PC-9 (cell line): ENCODE results near the gene ITGA3.

Source experiments
- CTCF ChIP-seq: fragments of 200-600 bp; sonication (generic); conservative IDR thresholded peaks from 2 replicates; pipeline ENCODE4 v1.6.1; 2017; ENCODE audit warnings: mixed run types, antibody characterized with exemption, mild to moderate bottlenecking, moderate library complexity
- EZH2 ChIP-seq: fragments of 200-600 bp; sonication (generic); IDR thresholded peaks from 2 replicates; pipeline ENCODE4 v1.8.0; 2017; ENCODE audit warnings: antibody characterized with exemption, low read depth

- no peak for TF ChIP-seq EZH2
- no peak for TF ChIP-seq CTCF
Measured at GRCh38 chr17:50035421-50035879, 20.5 kb upstream of the ITGA3 start.
